ENCODE data around the gene GRID1. TPM values are rescaled to one million over a fixed set of nuclear protein-coding genes. Genes with fewer than 3 reads are reported as not detected.

The GRID1 gene
- total RNA-seq, 1 experiment from 2014 or later: 0.37 TPM

- Mint-ChIP-seq H3K4me1 (peaks cover 9% of the 10 kb centered on the region; the same call in 1 of the 2 replicates), H3K27me3 (ENCODE audit: low read depth) (no peaks in the 10 kb centered on the region), H3K27ac (no peak overlapping the region), H3K36me3 (no peaks in the 10 kb centered on the region), H3K9me3 (no peaks in the 10 kb centered on the region), H3K4me3 (no peak overlapping the region)
- DNase-seq (ENCODE audit: low spot score) (no peak), ATAC-seq (no peak)
- POLR2A ChIA-PET: no interaction called here
- TF ChIP-seq ZNF396 (CRISPR knock-in tag; IDR thresholded peaks at IDR 0.05; ENCODE audit: borderline replicate concordance) (no peak), SOX15 (CRISPR knock-in tag; IDR thresholded peaks at IDR 0.05) (no peak), OVOL2 (CRISPR knock-in tag; IDR thresholded peaks at IDR 0.05; ENCODE audit: borderline replicate concordance) (no peak), TP53 (CRISPR knock-in tag; IDR thresholded peaks at IDR 0.05) (no peak), KAT7 (CRISPR knock-in tag; IDR thresholded peaks at IDR 0.05; ENCODE audit: borderline replicate concordance) (no peak)
- CTCF ChIA-PET: no interaction called here
These were observed 347.9 kb downstream of the GRID1 start for GRCh38 chr10:86018735-86019058.

- H3K27ac Mint-ChIP-seq: no peak overlapping the region
- H3K4me1 Mint-ChIP-seq: peaks cover 9% of the 10 kb centered on the region; the same call in 1 of the 2 replicates
- CTCF ChIA-PET: no interaction called here
- POLR2A ChIA-PET: no interaction called here
- no peaks in the 10 kb centered on the region for H3K27me3 Mint-ChIP-seq (ENCODE audit: low read depth)
- TF ChIP-seq OVOL2 (CRISPR knock-in tag; IDR thresholded peaks at IDR 0.05; ENCODE audit: borderline replicate concordance): no peak
- no peak for TF ChIP-seq NR3C1 (CRISPR knock-in tag; conservative IDR thresholded peaks at IDR 0.05; ENCODE audit: low read depth)
- no peak for TF ChIP-seq GABPB1 (CRISPR knock-in tag; IDR thresholded peaks at IDR 0.05)
- ATAC-seq: no peak
- no peaks in the 10 kb centered on the region for H3K9me3 Mint-ChIP-seq
- no peak overlapping the region for H3K4me3 Mint-ChIP-seq
- no peaks in the 10 kb centered on the region for H3K36me3 Mint-ChIP-seq
- no peak for DNase-seq (ENCODE audit: low spot score)
These were observed 348.5 kb downstream of the GRID1 start for GRCh38 chr10:86017841-86018734.

GRCh38 chr10:86013568-86013967, 353.0 kb downstream of the GRID1 start:
- no peak for DNase-seq (ENCODE audit: low spot score)
- Mint-ChIP-seq H3K36me3 (no peaks in the 10 kb centered on the region), H3K4me1 (no peaks in the 10 kb centered on the region), H3K27me3 (ENCODE audit: low read depth) (no peaks in the 10 kb centered on the region), H3K4me3 (no peak overlapping the region), H3K27ac (no peak overlapping the region), H3K9me3 (no peaks in the 10 kb centered on the region)
- POLR2A ChIA-PET: no interaction called here
- TF ChIP-seq NFATC4 (CRISPR knock-in tag; IDR thresholded peaks at IDR 0.05) (no peak), PRRX2 (CRISPR knock-in tag; IDR thresholded peaks at IDR 0.05) (no peak), ELF4 (CRISPR knock-in tag; IDR thresholded peaks at IDR 0.05; ENCODE audit: low read depth) (no peak), USF1 (CRISPR knock-in tag; IDR thresholded peaks at IDR 0.05) (no peak), ATF1 (CRISPR knock-in tag; IDR thresholded peaks at IDR 0.05) (no peak), ZBTB21 (CRISPR knock-in tag; IDR thresholded peaks at IDR 0.05; ENCODE audit: borderline replicate concordance) (no peak), ZNF512 (CRISPR knock-in tag; IDR thresholded peaks at IDR 0.05; ENCODE audit: borderline replicate concordance) (no peak), MXD4 (CRISPR knock-in tag; IDR thresholded peaks at IDR 0.05; ENCODE audit: borderline replicate concordance) (no peak)
- CTCF ChIA-PET: no interaction called here
- ATAC-seq: no peak

GRCh38 chr10:86007171-86007570, 359.4 kb downstream of the GRID1 start:
- DNase-seq (ENCODE audit: low spot score): no peak
- CTCF ChIA-PET: interaction anchor here (0.6 to 1.5 kb wide), 2 partner anchors 12 to 680 kb away, joined by 3 read pairs; no protein-coding TSS in a partner anchor
- Mint-ChIP-seq H3K27me3 (ENCODE audit: low read depth) (no peaks in the 10 kb centered on the region), H3K4me3 (no peak overlapping the region), H3K4me1 (no peaks in the 10 kb centered on the region), H3K27ac (no peak overlapping the region), H3K9me3 (no peaks in the 10 kb centered on the region), H3K36me3 (no peaks in the 10 kb centered on the region)
- POLR2A ChIA-PET: no interaction called here
- no peak for ATAC-seq
- TF ChIP-seq ZNF281 (CRISPR knock-in tag; IDR thresholded peaks at IDR 0.05) (no peak), GRHL2 (CRISPR knock-in tag; IDR thresholded peaks at IDR 0.05; ENCODE audit: insufficient replicate concordance, severe bottlenecking) (no peak), OVOL2 (CRISPR knock-in tag; IDR thresholded peaks at IDR 0.05; ENCODE audit: borderline replicate concordance) (no peak), NR3C1 (CRISPR knock-in tag; conservative IDR thresholded peaks at IDR 0.05; ENCODE audit: low read depth) (no peak), JAZF1 (CRISPR knock-in tag; IDR thresholded peaks at IDR 0.05) (no peak), HMGA2 (CRISPR knock-in tag; IDR thresholded peaks at IDR 0.05) (no peak), ATF2 (CRISPR knock-in tag; IDR thresholded peaks at IDR 0.05; ENCODE audit: borderline replicate concordance, low read depth) (no peak), NR1H2 (CRISPR knock-in tag; IDR thresholded peaks at IDR 0.05) (no peak)

All from WTC11 (cell line).